ENCODE measurements around the gene PRXL2C.
A peak's percentile ranks its signal among the peaks of the same experiment; 100 is the strongest.
"Not testable (repeated sequence)": the region's sequence is repeated elsewhere in the genome, so short reads cannot be mapped to it uniquely, and the experiment has no call there.

Gene PRXL2C

DNA sequence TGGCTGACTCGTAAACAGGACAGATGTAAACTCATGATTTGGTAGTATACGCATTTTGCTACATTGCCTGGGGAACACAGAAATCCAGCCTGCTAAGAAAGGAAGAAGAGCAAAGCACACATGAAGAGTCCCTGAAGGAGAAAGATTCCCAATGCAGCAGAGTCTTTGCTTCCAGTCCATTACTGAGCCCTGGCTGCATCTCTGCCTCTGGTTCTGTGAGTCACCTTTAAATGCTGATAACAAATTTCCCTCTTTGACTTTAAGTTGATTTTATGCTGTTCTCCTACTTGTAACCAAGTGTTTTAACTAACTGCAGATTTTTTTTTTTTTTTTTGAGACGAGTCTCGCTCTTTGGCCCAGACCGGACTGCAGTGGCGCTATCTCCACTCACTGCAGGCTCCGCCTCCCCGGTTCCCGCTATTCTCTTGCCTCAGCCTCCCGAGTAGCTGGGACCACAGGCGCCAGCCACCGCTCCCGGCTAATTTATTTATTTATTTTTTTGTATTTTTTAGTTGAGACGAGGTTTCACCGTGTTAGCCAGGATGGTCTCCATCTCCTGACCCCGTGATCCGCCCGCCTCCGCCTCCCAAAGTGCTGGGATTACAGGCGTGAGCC, 8.5 kb upstream of the PRXL2C start:
- Mint-ChIP-seq H3K4me1 (ENCODE audit: low read depth) (no peaks in the 10 kb centered on the region), H3K4me3 (no peak overlapping the region), H3K27me3 (ENCODE audit: low read depth) (peaks cover 4% of the 10 kb centered on the region), H3K36me3 (ENCODE audit: low read depth) (no peaks in the 10 kb centered on the region), H3K9me3 (no peaks in the 10 kb centered on the region), H3K27ac (no peak overlapping the region)

- H3K9me3 Mint-ChIP-seq: no peaks in the 10 kb centered on the region
- H3K27ac Mint-ChIP-seq: no peak overlapping the region
- no peak overlapping the region for H3K4me3 Mint-ChIP-seq
- no peaks in the 10 kb centered on the region for H3K36me3 Mint-ChIP-seq (ENCODE audit: low read depth)
- no peaks in the 10 kb centered on the region for H3K4me1 Mint-ChIP-seq (ENCODE audit: low read depth)
- H3K27me3 Mint-ChIP-seq (ENCODE audit: low read depth): peaks cover 13% of the 10 kb centered on the region
Observed at GRCh38 chr9:96661711-96662110, 6.6 kb upstream of the PRXL2C start.

- H3K36me3 Mint-ChIP-seq (ENCODE audit: low read depth): no peaks in the 10 kb centered on the region
- H3K27ac Mint-ChIP-seq: no peak overlapping the region
- H3K4me3 Mint-ChIP-seq: no peak overlapping the region
- no peaks in the 10 kb centered on the region for H3K9me3 Mint-ChIP-seq
- peaks cover 17% of the 10 kb centered on the region for H3K27me3 Mint-ChIP-seq (ENCODE audit: low read depth)
- H3K4me1 Mint-ChIP-seq (ENCODE audit: low read depth): peaks cover 4% of the 10 kb centered on the region
Observed at GRCh38 chr9:96660692-96661248, 5.7 kb upstream of the PRXL2C start.

DNA sequence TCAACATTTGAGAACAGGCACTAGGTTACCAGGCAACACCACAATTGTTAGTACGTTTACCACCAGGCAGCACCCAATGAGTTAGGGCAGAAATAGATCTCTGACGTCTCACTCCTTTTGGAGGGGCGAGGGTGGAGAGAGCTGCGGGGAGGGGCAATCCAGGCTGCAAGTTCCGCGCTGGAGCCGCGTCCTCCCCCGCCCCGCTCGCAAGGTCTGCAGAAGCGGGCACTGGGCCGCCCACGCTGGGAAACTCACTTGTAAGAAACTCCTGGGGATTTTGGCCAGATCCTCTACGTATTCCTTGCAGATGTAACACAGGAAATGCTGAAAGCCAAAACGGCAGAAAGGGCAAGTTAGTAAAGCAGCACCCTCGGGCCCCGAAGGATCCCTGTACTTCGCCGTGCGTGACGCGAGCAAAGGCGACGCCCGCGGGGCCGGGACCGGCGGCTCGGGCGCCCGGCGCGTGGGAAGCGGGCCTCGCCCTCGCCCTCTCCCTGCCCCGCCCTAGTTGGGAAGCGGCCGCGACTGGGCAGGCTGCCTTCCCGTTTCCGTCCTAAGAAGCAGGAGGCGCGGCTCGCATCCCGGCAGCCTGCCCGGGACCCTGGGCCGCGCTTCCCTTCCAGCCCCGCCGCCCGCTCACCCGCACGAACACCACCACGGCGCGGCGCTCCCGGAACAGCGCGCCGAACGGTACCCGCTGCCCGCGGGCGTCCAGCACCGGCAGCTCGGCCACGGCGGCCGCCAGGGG, 493 bp downstream of the PRXL2C start:
- H3K4me1 Mint-ChIP-seq (ENCODE audit: low read depth): peaks cover 9% of the 10 kb centered on the region
- no peaks in the 10 kb centered on the region for H3K36me3 Mint-ChIP-seq (ENCODE audit: low read depth)
- H3K9me3 Mint-ChIP-seq: no peaks in the 10 kb centered on the region
- peak overlapping the region; percentile 81 for H3K27ac Mint-ChIP-seq
- peak overlapping the region; percentile 80 for H3K4me3 Mint-ChIP-seq
- peaks cover 13% of the 10 kb centered on the region for H3K27me3 Mint-ChIP-seq (ENCODE audit: low read depth)

DNA sequence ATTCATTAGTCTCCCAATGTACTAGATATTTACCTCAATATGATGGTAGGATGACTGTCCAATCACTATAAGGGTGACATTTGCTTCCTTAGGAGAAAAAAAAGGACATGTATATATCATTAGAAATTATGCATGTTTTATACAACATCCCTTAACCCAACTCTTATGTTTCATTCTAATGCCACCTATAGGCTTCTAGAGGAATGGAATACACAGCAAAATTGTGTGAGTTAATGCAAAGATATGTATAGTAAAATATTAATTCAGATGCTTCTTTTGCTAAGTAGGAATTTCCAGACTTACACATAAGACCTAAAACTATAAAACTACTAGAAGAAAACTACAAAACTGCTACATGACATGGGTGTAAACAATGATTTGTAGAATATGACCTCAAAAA, 3.5 kb downstream of the PRXL2C start:
- H3K4me3 Mint-ChIP-seq: no peak overlapping the region
- H3K4me1 Mint-ChIP-seq (ENCODE audit: low read depth): peaks cover 9% of the 10 kb centered on the region
- H3K27me3 Mint-ChIP-seq (ENCODE audit: low read depth): peaks cover 4% of the 10 kb centered on the region
- no peaks in the 10 kb centered on the region for H3K36me3 Mint-ChIP-seq (ENCODE audit: low read depth)
- no peak overlapping the region for H3K27ac Mint-ChIP-seq
- no peaks in the 10 kb centered on the region for H3K9me3 Mint-ChIP-seq

GRCh38 chr9:96649620-96650324, 5.3 kb downstream of the PRXL2C start:
- peaks cover 3% of the 10 kb centered on the region for H3K36me3 Mint-ChIP-seq (ENCODE audit: low read depth)
- no peak overlapping the region for H3K4me3 Mint-ChIP-seq
- H3K27ac Mint-ChIP-seq: no peak overlapping the region
- H3K9me3 Mint-ChIP-seq: no peaks in the 10 kb centered on the region
- peaks cover 2% of the 10 kb centered on the region for H3K4me1 Mint-ChIP-seq (ENCODE audit: low read depth)
- no peaks in the 10 kb centered on the region for H3K27me3 Mint-ChIP-seq (ENCODE audit: low read depth)

DNA sequence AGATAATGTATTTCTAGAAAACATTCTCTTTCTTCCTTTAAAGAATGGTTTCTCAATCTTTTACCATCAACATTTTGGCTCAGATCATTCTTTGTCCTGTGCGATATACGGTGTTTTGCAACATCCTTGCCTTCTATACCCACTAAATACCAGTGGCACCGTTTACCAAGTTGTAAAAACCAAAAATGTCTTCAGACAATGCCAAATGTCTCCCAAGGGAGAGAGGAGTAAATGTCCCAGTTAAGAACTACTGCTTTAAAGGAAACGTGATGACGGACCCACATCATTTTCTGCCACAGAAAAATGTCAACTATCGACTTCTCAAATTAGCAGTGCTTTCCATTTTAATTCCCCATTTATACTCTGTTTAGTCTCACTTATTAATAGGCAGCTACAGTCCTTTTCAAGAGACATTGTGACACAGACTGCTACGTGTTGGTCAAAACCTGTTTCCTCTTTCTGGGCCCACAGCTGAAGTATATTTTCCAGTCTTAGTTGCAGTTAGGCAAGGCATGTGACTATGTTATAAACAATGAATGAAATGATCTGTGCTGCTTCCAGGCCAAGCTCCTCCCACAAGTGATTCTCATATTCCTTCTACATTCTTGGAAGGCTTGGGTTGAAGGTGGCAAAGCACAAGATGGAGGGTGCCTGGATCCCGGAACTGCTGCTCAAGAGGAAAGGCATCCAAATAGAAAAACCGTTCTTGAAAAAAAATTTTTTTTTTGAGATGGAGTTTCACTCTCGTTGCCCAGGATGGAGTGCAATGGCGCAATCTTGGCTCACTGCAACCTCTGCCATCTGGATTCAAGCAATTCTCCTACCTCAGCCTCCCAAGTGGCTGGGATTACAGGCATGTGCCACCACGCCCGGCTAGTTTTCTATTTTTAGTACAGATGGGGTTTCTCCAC, 8.8 kb downstream of the PRXL2C start:
- Mint-ChIP-seq H3K4me3 (no peak overlapping the region), H3K36me3 (ENCODE audit: low read depth) (peaks cover 3% of the 10 kb centered on the region), H3K27me3 (ENCODE audit: low read depth) (no peaks in the 10 kb centered on the region), H3K4me1 (ENCODE audit: low read depth) (no peaks in the 10 kb centered on the region), H3K9me3 (no peaks in the 10 kb centered on the region), H3K27ac (no peak overlapping the region)

DNA sequence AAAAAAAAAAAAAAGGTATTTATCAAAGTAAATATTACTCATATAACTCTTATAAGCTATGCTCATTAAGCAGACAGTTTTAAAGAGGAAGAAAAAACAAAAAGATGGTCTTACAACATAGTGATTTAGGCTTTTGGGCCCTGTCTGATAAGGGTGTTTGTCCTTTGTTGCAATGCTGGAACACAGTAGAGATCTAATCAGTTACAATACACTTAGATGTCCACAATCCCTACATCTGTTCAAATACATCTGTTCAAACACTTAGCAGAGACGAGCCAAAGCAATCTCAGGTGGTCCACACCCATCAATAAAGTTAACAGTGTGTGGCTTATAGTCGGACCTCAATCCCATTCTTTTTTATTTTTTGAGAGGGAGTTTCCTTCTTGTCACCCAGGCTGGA, 11.0 kb downstream of the PRXL2C start:
- no peaks in the 10 kb centered on the region for H3K9me3 Mint-ChIP-seq
- H3K36me3 Mint-ChIP-seq (ENCODE audit: low read depth): peaks cover 3% of the 10 kb centered on the region
- no peak overlapping the region for H3K4me3 Mint-ChIP-seq
- H3K27ac Mint-ChIP-seq: no peak overlapping the region
- H3K27me3 Mint-ChIP-seq (ENCODE audit: low read depth): no peaks in the 10 kb centered on the region
- H3K4me1 Mint-ChIP-seq (ENCODE audit: low read depth): no peaks in the 10 kb centered on the region

DNA sequence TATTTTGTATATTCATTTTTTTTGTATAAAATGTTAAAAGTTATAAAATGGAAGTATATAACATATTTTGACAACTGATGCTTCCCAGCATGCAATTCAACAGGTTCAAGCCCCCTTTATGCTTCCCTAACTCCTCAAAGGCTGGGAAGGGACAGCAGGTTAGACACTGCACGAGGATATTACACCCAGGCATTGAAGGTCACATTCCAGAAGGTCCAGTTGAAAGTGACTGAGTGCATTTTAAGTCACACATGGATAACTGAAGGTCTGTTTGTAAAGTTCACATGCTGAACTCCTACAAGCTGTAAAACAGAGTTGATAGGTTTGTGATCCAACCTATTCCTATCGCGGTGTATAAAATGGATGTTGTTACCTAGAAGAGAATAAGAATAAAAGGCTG, 13.6 kb downstream of the PRXL2C start:
- no peaks in the 10 kb centered on the region for H3K9me3 Mint-ChIP-seq
- H3K27me3 Mint-ChIP-seq (ENCODE audit: low read depth): peaks cover 4% of the 10 kb centered on the region
- no peak overlapping the region for H3K27ac Mint-ChIP-seq
- no peak overlapping the region for H3K4me3 Mint-ChIP-seq
- H3K36me3 Mint-ChIP-seq (ENCODE audit: low read depth): peaks cover 3% of the 10 kb centered on the region
- H3K4me1 Mint-ChIP-seq (ENCODE audit: low read depth): no peaks in the 10 kb centered on the region

GRCh38 chr9:96638606-96639364, 16.3 kb downstream of the PRXL2C start:
- Mint-ChIP-seq H3K4me3 (no peak overlapping the region), H3K4me1 (ENCODE audit: low read depth) (no peaks in the 10 kb centered on the region), H3K36me3 (ENCODE audit: low read depth) (no peaks in the 10 kb centered on the region), H3K9me3 (no peaks in the 10 kb centered on the region), H3K27ac (no peak overlapping the region), H3K27me3 (ENCODE audit: low read depth) (peaks cover 4% of the 10 kb centered on the region)

DNA sequence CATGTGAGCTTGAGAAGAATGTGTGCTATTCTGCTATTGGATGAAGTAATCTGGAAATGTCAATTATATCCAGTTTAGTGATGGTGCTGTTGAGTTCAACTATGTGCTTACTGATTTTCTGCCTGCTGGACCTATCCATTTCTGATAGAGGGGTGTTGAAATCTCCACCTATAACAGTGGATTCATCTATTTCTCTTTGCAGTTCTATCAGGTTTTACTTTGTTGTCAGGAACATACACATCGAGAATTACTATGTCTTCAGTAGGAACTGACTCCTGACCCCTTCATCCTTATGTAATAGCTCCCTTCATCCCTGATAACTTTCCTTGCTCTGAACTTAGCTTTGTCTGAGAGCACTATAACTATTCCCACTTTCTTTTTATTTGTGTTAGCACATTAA, 18.7 kb downstream of the PRXL2C start:
- Mint-ChIP-seq H3K36me3 (ENCODE audit: low read depth) (no peaks in the 10 kb centered on the region), H3K4me3 (no peak overlapping the region), H3K9me3 (no peaks in the 10 kb centered on the region), H3K27me3 (ENCODE audit: low read depth) (peaks cover 8% of the 10 kb centered on the region), H3K27ac (no peak overlapping the region), H3K4me1 (ENCODE audit: low read depth) (no peaks in the 10 kb centered on the region)

GRCh38 chr9:96633579-96633978, 21.5 kb downstream of the PRXL2C start:
- H3K4me3 Mint-ChIP-seq; H3K36me3 Mint-ChIP-seq (ENCODE audit: low read depth); H3K9me3 Mint-ChIP-seq; H3K27me3 Mint-ChIP-seq (ENCODE audit: low read depth); H3K4me1 Mint-ChIP-seq (ENCODE audit: low read depth); H3K27ac Mint-ChIP-seq: not testable (repeated sequence)

DNA sequence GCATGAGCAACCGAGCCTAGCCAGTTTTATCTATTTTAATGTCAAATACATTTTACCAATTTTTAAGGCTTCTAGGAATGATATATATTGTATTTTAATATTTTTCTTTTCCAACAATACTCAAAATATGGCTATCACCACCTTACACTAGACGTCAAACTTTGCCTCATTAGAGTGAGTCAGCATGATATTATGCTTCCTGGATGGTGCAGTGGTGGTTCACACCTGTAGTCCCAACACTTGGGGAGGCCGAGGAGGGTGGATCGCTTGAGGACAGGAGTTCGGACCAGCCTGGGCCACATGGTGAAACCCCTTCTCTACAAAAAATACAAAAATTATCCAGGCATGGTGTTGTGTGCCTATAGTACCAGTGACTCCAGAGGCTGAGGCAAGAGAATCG, 28.2 kb downstream of the PRXL2C start:
- no peaks in the 10 kb centered on the region for H3K4me1 Mint-ChIP-seq (ENCODE audit: low read depth)
- H3K4me3 Mint-ChIP-seq: no peak overlapping the region
- no peaks in the 10 kb centered on the region for H3K36me3 Mint-ChIP-seq (ENCODE audit: low read depth)
- H3K27me3 Mint-ChIP-seq (ENCODE audit: low read depth): peaks cover 5% of the 10 kb centered on the region
- H3K27ac Mint-ChIP-seq: no peak overlapping the region
- no peaks in the 10 kb centered on the region for H3K9me3 Mint-ChIP-seq

Measured in T-helper 1 cell treated with Interleukin-12 subunit alpha and Interleukin-12 subunit beta and Interleukin-4 antibody, amounts not matched to agents 30 μg/mL and 1 μg/mL, for 36 hours (primary cell).